K562 (cell line): ENCODE measurements around the gene ATP6V1F. TPM values are rescaled to one million over a fixed set of nuclear protein-coding genes. Genes with fewer than 3 reads are reported as not detected.

Experiments used
- ATF4 ChIP-seq: fragments of 450-650 bp; formaldehyde crosslinking; IDR thresholded peaks from 2 replicates; pipeline ENCODE4 v1.4.0; 2022; ENCODE audit warnings: mild to moderate bottlenecking, moderate library complexity
- CEBPG ChIP-seq, 3 experiments: fragments of 200-800 bp in 1 of 3; sonication (Bioruptor generic) in 1 of 3; sonication (generic) in 1 of 3; formaldehyde crosslinking in 1 of 3; IDR thresholded peaks in 2 of 3; conservative IDR thresholded peaks in 1 of 3; 2 replicates each; pipeline versions ENCODE4 v1.6.1 to v1.8.0; 2016 to 2022; ENCODE audit warnings: missing compliant biosample characterization in 2 of 3, missing genetic modification characterization in 2 of 3, mild to moderate bottlenecking in 1 of 3, missing genetic modification reagents in 1 of 3
- HEY1 ChIP-seq: fragments of 250-450 bp; sonication (Bioruptor Pico); IDR thresholded peaks from 2 replicates; pipeline ENCODE4 v1.5.0; 2020; ENCODE audit warnings: mild to moderate bottlenecking, moderate library complexity, borderline replicate concordance
- IFI16 ChIP-seq: fragments of 250-450 bp; sonication (Bioruptor Pico); IDR thresholded peaks from 2 replicates; pipeline ENCODE4 v2.1.2; 2022; ENCODE audit warnings: mild to moderate bottlenecking, inconsistent platforms
- LARP7 ChIP-seq: fragments of 450-650 bp; IDR thresholded peaks from 2 replicates; pipeline ENCODE4 v1.6.1; 2016
- LCOR ChIP-seq: sonication (generic); formaldehyde crosslinking; IDR thresholded peaks from 2 replicates; pipeline ENCODE4 v1.8.0; 2022; ENCODE audit warnings: mild to moderate bottlenecking, missing genetic modification reagents
- MNT ChIP-seq, 2 experiments: fragments of 450-650 bp; conservative IDR thresholded peaks; 2 replicates each; pipeline ENCODE4 v1.6.1; 2017; ENCODE audit warnings: mild to moderate bottlenecking in 2 of 2, moderate library complexity in 2 of 2
- NFRKB ChIP-seq: fragments of 450-650 bp; IDR thresholded peaks from 2 replicates; pipeline ENCODE4 v1.6.1; 2016; ENCODE audit warnings: low read depth
- PCBP1 ChIP-seq: fragments of 200-400 bp; formaldehyde crosslinking; IDR thresholded peaks from 2 replicates; pipeline ENCODE4 v1.6.1; 2018; ENCODE audit warnings: mild to moderate bottlenecking, low read depth, low read length; ENCODE audit not compliant: poor library complexity, severe bottlenecking
- RCOR1 ChIP-seq, 2 experiments: IDR thresholded peaks; 2 replicates each; pipeline ENCODE4 v1.6.1; 2012; ENCODE audit warnings: low read depth in 2 of 2, low read length in 2 of 2, borderline replicate concordance in 1 of 2, improper control_type of control experiment in 1 of 2
- SIX5 ChIP-seq, 2 experiments: IDR thresholded peaks; 2 replicates each; pipeline ENCODE4 v1.6.1; 2011; ENCODE audit warnings: low read length in 2 of 2, borderline replicate concordance in 1 of 2, low read depth in 1 of 2, mild to moderate bottlenecking in 1 of 2, moderate library complexity in 1 of 2; ENCODE audit not compliant: insufficient read depth in 1 of 2
- SMAD2 ChIP-seq: fragments of 150-350 bp; IDR thresholded peaks from 2 replicates; pipeline ENCODE4 v1.6.1; 2014; ENCODE audit warnings: low read depth, mild to moderate bottlenecking, low read length
- U2AF1 ChIP-seq: fragments of 200-400 bp; formaldehyde crosslinking; optimal IDR thresholded peaks from 2 replicates; pipeline ENCODE3; 2017; ENCODE audit warnings: mild to moderate bottlenecking, low read depth, low read length, moderate library complexity
- ZBTB26 ChIP-seq: fragments of 450-650 bp; formaldehyde crosslinking; IDR thresholded peaks from 2 replicates; pipeline ENCODE4 v1.4.0; 2022; ENCODE audit warnings: missing genetic modification characterization
- ZFP91 ChIP-seq: sonication (generic); formaldehyde crosslinking; IDR thresholded peaks from 2 replicates; pipeline ENCODE4 v1.8.0; 2022; ENCODE audit warnings: mild to moderate bottlenecking, missing genetic modification reagents
- ZNF280A ChIP-seq: fragments of 450-650 bp; IDR thresholded peaks from 2 replicates; pipeline ENCODE4 v1.6.1; 2018; ENCODE audit warnings: mild to moderate bottlenecking, low read depth; ENCODE audit not compliant: partially characterized antibody
- ZNF311 ChIP-seq: fragments of 250-450 bp; sonication (Bioruptor Pico); IDR thresholded peaks from 2 replicates; pipeline ENCODE4 v1.4.0; 2020; ENCODE audit warnings: mild to moderate bottlenecking, moderate library complexity
- ZNF584 ChIP-seq: fragments of 200-800 bp; sonication (Bioruptor generic); IDR thresholded peaks from 2 replicates; pipeline ENCODE4 v1.6.1; 2016; ENCODE audit warnings: low read depth, mild to moderate bottlenecking, missing genetic modification characterization, missing compliant biosample characterization
- polyA plus RNA-seq, 8 experiments: library from polyadenylated mRNA; depleted of rRNA in 4 of 8; stranded (reverse) in 5 of 8; unstranded in 3 of 8; fragments of >200 nt; fragmentation: Nextera tagmentation in 2 of 8; fragmentation: Illumina TruSeq in 1 of 8; extraction: Ambion mirVana in 2 of 8; extraction: Trizol in 1 of 8; gene quantifications; 2 replicates each; pipeline versions ENCODE4 v1.2.1 to v1.2.3, GENCODE V29; 2011 to 2014; ENCODE audit warnings: inconsistent platforms in 1 of 8, missing spikeins in 1 of 8
- total RNA-seq, 7 experiments: library from RNA; depleted of rRNA in 6 of 7; stranded (reverse); fragments of >200 nt in 6 of 7; fragmentation: Illumina TruSeq in 2 of 7; extraction: Trizol in 2 of 7; gene quantifications; 2 replicates each; pipeline versions ENCODE4 v1.2.1 to v1.2.3, GENCODE V29; 2011 to 2021; ENCODE audit warnings: low replicate concordance in 1 of 7

Gene ATP6V1F
- total and polyA plus RNA-seq, 9 of the 15 experiments (the other 6 are each of a cell fraction or from before 2014, with no cell fraction given) = 206 to 1,123 (median 542) TPM

GRCh38 chr7:128883622-128884448, 21.2 kb downstream of the ATP6V1F start (continued):
- TF ChIP-seq LCOR (no peak), ZNF311 (CRISPR knock-in tag) (no peak), ZNF280A (peak; percentile 92), ATF4 (CRISPR knock-in tag) (no peak), ZNF584 (CRISPR knock-in tag) (no peak), LARP7 (no peak), U2AF1 (no peak), NFRKB (no peak), MNT (conservative IDR thresholded peaks at IDR 0.05) (no peak), SMAD2 (no peak), PCBP1 (no peak), RCOR1 (IDR thresholded peaks at IDR 0.05; ENCODE audit: borderline replicate concordance in 1 of 2, low read depth in 2 of 2, low read length in 2 of 2) (peak in 1 of 2 experiments; percentile 54; a peak in 1 of 4 replicates), ZFP91 (CRISPR knock-in tag) (no peak; the same call in 1 of the 2 replicates), HEY1 (CRISPR knock-in tag) (no peak), SIX5 (IDR thresholded peaks at IDR 0.05; ENCODE audit: borderline replicate concordance in 1 of 2, insufficient read depth in 1 of 2, low read depth in 1 of 2, low read length in 2 of 2) (no peak), CEBPG (CRISPR knock-in tag; IDR thresholded peaks at IDR 0.05) (no peak), CEBPG (tag; conservative IDR thresholded peaks at IDR 0.05 in 1 of 2, IDR thresholded peaks at IDR 0.05 in 1 of 2) (no peak), IFI16 (CRISPR knock-in tag) (no peak), ZBTB26 (CRISPR knock-in tag) (0 out of 2 replicates have a peak, but pooled peaks have one; percentile 9)
